GM12878 (cell line): ENCODE measurements around the gene ULK4. TPM values are rescaled to one million over a fixed set of nuclear protein-coding genes. Genes with fewer than 3 reads are reported as not detected.

Experiments
- ATAC-seq: fragments of 200-7000 bp; cut with Tn5 transposase; 3 replicates; pipeline ENCODE4 v1.9.1; 2020; ENCODE audit warnings: mild to moderate bottlenecking, moderate library complexity
- BruUV-seq: library from RNA; stranded (reverse); fragments of 400-500 nt; replicated peaks from 2 replicates; lab custom pipeline; 2021; lab: Mats Ljungman, UMichigan
- CTCF ChIA-PET: fragments of 300-600 bp; sonication (Branson Sonifier 250); formaldehyde crosslinking; extraction: SDS; loops from one replicate; lab custom pipeline; 2021; ENCODE audit warnings: inconsistent platforms; lab: Yijun Ruan, JAX
- POLR2A ChIA-PET: fragments of 350-600 bp; formaldehyde crosslinking; extraction: SDS; loops from one replicate; lab custom pipeline; 2021; ENCODE audit warnings: inconsistent platforms; lab: Charles Lee
- RAD21 ChIA-PET: fragments of 300-600 bp; sonication (Branson Sonifier 250); formaldehyde crosslinking; loops from one replicate; lab custom pipeline; 2023; ENCODE audit warnings: antibody characterized with exemption; ENCODE audit not compliant: unreplicated experiment; lab: Charles Lee
- SMC1A ChIA-PET: fragments of 300-600 bp; sonication (Branson Sonifier 250); formaldehyde crosslinking; loops from one replicate; lab custom pipeline; 2023; ENCODE audit not compliant: unreplicated experiment, uncharacterized antibody; lab: Charles Lee
- DNase-seq: peaks from one replicate; pipeline ENCODE4 v3.0.0-alpha.2; 2011; ENCODE audit warnings: low read depth, low spot score
- FAIRE-seq: peaks from 3 replicates; lab custom pipeline; 2011; peaks lifted over from hg19 to GRCh38; lab: Jason Lieb, UNC
- H2AFZ ChIP-seq: 2 replicates; pipeline ENCODE4 v1.6.0; 2011; ENCODE audit warnings: low read depth, low read length, control low read depth; ENCODE audit not compliant: control insufficient read depth
- H3K27ac ChIP-seq: 2 replicates; pipeline ENCODE4 v1.5.1; 2011; ENCODE audit warnings: control low read depth; ENCODE audit not compliant: control insufficient read depth, insufficient read depth
- H3K27me3 ChIP-seq, 2 experiments: replicated peaks in 1 of 2; 2 replicates each; pipeline versions ENCODE4 v1.6.0 to v1.6.1; 2011; ENCODE audit warnings: low read length in 1 of 2; ENCODE audit not compliant: control insufficient read depth in 2 of 2, insufficient read depth in 2 of 2
- H3K36me3 ChIP-seq, 2 experiments: 2 replicates each; pipeline ENCODE4 v1.5.1; 2011; ENCODE audit warnings: low read length in 1 of 2; ENCODE audit not compliant: control insufficient read depth in 2 of 2, insufficient read depth in 2 of 2
- H3K4me1 ChIP-seq: 2 replicates; pipeline ENCODE4 v1.6.1; 2011; ENCODE audit warnings: mild to moderate bottlenecking, low read length, moderate library complexity, mixed read lengths; ENCODE audit not compliant: control insufficient read depth, insufficient read depth
- H3K4me2 ChIP-seq: 2 replicates; pipeline ENCODE4 v1.6.0; 2011; ENCODE audit warnings: control low read depth; ENCODE audit not compliant: control insufficient read depth, insufficient read depth
- H3K4me3 ChIP-seq: fragments of 200-600 bp; sonication (generic); 2 replicates; pipeline ENCODE4 v1.5.1; 2016
- H3K79me2 ChIP-seq: 2 replicates; pipeline ENCODE4 v1.6.0; 2011; ENCODE audit warnings: low read length; ENCODE audit not compliant: control insufficient read depth, insufficient read depth
- H3K9ac ChIP-seq: 2 replicates; pipeline ENCODE4 v1.8.0; 2011; ENCODE audit warnings: low read length, control low read depth, mixed read lengths; ENCODE audit not compliant: control insufficient read depth, insufficient read depth
- H3K9me3 ChIP-seq: replicated peaks from 3 replicates; pipeline ENCODE4 v1.5.1; 2011; ENCODE audit warnings: mild to moderate bottlenecking, low read length; ENCODE audit not compliant: control insufficient read depth, insufficient read depth
- H4K20me1 ChIP-seq: 2 replicates; pipeline ENCODE4 v1.6.0; 2011; ENCODE audit not compliant: control insufficient read depth, insufficient read depth
- CREM ChIP-seq: IDR thresholded peaks from 2 replicates; pipeline ENCODE4 v1.6.1; 2014; ENCODE audit warnings: antibody characterized with exemption, low read depth
- CUX1 ChIP-seq: IDR thresholded peaks from 2 replicates; pipeline ENCODE4 v1.6.1; 2012; ENCODE audit warnings: improper control_type of control experiment, low read depth, low read length; ENCODE audit not compliant: insufficient replicate concordance
- SIN3A ChIP-seq: IDR thresholded peaks from 2 replicates; pipeline ENCODE4 v1.6.1; 2012; ENCODE audit warnings: low read depth, low read length, improper control_type of control experiment
- ZBTB40 ChIP-seq: fragments of 450-650 bp; IDR thresholded peaks from 2 replicates; pipeline ENCODE4 v1.6.1; 2016; ENCODE audit warnings: mild to moderate bottlenecking, moderate library complexity, borderline replicate concordance
- WGBS: methylation state at CpG from one replicate; pipeline ENCODE4 v1.1.6; 2016; ENCODE audit warnings: low lambda C conversion rate; ENCODE audit not compliant: insufficient replicate concordance, insufficient coverage; ENCODE audit errors: missing lambda C conversion rate; 5-methylcytosine and 5-hydroxymethylcytosine counted together
- in situ Hi-C: fragments of 300-500 bp; cut with MboI; formaldehyde crosslinking; loops from 9 replicates; pipeline ENCODE4 v1.14.3; 2018; ENCODE audit warnings: mixed read lengths
- intact Hi-C: fragments of 100-400 bp; cut with micrococcal nuclease; formaldehyde crosslinking; loops from one replicate; pipeline ENCODE4 v1.14.2; 2022; ENCODE audit not compliant: unreplicated experiment
- polyA plus RNA-seq, 11 experiments: library from polyadenylated mRNA; depleted of rRNA in 4 of 11; unstranded in 6 of 11; stranded (reverse) in 5 of 11; fragments of >200 nt; fragmentation: Nextera tagmentation in 4 of 11; fragmentation: Illumina TruSeq in 1 of 11; extraction: Ambion mirVana in 4 of 11; extraction: Trizol in 1 of 11; gene quantifications; 1 replicate in 1 of 11; 2 replicates in 10 of 11; pipeline versions ENCODE4 v1.2.1 to v1.2.3, GENCODE V29; 2011 to 2016; ENCODE audit warnings: inconsistent platforms in 2 of 11, missing spikeins in 2 of 11, low read depth in 1 of 11
- total RNA-seq, 4 experiments: library from RNA; depleted of rRNA in 3 of 4; stranded (reverse); fragments of >200 nt in 3 of 4; fragmentation: Illumina TruSeq in 1 of 4; extraction: Trizol in 1 of 4; gene quantifications; 2 replicates each; pipeline versions ENCODE4 v1.2.1 to v1.2.3, GENCODE V29; 2013 to 2021
- TF ChIP-seq, protein P1 (sequence below): fragments of 150-350 bp; IDR thresholded peaks from 2 replicates; pipeline ENCODE4 v1.6.1; 2016; ENCODE audit warnings: low read depth, low read length

The ULK4 gene
- total and polyA plus RNA-seq, 10 of the 15 experiments (the other 5 are each of a cell fraction or from before 2014, with no cell fraction given), result 3.5 to 7.6 (median 6.3) TPM

GRCh38 chr3:41352510-41352909 is 609.4 kb downstream of the ULK4 start (continued):
- no peak for TF ChIP-seq SIN3A

DNA sequence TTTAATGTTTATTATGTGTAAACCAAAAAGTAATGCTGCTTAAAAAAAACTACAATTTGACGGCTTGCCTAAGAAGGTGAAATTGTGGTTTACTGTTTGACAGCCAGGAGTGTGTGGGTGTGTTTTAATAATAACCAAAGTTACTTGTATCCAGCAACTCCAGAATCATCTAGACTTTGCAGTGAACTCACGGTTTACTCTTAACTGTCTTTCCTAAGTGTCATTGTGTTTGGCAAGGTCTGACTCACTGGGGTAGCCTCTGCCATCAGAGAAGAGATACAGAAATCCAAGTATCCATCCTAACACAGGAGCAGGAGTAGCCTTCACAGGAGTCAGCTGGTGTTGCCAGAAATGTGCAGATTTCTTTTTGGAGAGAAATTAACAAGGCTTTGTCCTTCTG is 611.5 kb downstream of the ULK4 start:
- Histone ChIP-seq H3K9me3 (no peaks in the 10 kb centered on the region), H3K4me3 (no peak overlapping the region), H3K36me3 (no peaks in the 10 kb centered on the region), H3K27ac (no peak overlapping the region), H3K27me3 (no peaks in the 10 kb centered on the region; a peak in 1 of 4 replicates), H2AFZ (no peak overlapping the region), H4K20me1 (no peaks in the 10 kb centered on the region), H3K4me1 (no peaks in the 10 kb centered on the region), H3K9ac (no peak overlapping the region), H3K79me2 (no peaks in the 10 kb centered on the region), H3K4me2 (no peak overlapping the region)
- ChIA-PET SMC1A (no interaction called here), POLR2A (no interaction called here), CTCF (no interaction called here), RAD21 (no interaction called here)
- intact Hi-C loops (no loop called here), in situ Hi-C loops (no loop called here)
- no peak for DNase-seq
- BruUV-seq, result no TSS peak
- no peak for ATAC-seq
- 13% methylated on average over 2 of the region's 2 CpGs for WGBS
- no peak for FAIRE-seq
- TF ChIP-seq, protein P1, sequence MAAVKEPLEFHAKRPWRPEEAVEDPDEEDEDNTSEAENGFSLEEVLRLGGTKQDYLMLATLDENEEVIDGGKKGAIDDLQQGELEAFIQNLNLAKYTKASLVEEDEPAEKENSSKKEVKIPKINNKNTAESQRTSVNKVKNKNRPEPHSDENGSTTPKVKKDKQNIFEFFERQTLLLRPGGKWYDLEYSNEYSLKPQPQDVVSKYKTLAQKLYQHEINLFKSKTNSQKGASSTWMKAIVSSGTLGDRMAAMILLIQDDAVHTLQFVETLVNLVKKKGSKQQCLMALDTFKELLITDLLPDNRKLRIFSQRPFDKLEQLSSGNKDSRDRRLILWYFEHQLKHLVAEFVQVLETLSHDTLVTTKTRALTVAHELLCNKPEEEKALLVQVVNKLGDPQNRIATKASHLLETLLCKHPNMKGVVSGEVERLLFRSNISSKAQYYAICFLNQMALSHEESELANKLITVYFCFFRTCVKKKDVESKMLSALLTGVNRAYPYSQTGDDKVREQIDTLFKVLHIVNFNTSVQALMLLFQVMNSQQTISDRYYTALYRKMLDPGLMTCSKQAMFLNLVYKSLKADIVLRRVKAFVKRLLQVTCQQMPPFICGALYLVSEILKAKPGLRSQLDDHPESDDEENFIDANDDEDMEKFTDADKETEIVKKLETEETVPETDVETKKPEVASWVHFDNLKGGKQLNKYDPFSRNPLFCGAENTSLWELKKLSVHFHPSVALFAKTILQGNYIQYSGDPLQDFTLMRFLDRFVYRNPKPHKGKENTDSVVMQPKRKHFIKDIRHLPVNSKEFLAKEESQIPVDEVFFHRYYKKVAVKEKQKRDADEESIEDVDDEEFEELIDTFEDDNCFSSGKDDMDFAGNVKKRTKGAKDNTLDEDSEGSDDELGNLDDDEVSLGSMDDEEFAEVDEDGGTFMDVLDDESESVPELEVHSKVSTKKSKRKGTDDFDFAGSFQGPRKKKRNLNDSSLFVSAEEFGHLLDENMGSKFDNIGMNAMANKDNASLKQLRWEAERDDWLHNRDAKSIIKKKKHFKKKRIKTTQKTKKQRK, result no peak
- TF ChIP-seq ZBTB40 (no peak), CUX1 (no peak), CREM (no peak)
